ENCODE measurements around the gene MAGEA8.
"Not testable (repeated sequence)": the region's sequence is repeated elsewhere in the genome, so short reads cannot be mapped to it uniquely, and the experiment has no call there.

MAGEA8 gene, protein sequence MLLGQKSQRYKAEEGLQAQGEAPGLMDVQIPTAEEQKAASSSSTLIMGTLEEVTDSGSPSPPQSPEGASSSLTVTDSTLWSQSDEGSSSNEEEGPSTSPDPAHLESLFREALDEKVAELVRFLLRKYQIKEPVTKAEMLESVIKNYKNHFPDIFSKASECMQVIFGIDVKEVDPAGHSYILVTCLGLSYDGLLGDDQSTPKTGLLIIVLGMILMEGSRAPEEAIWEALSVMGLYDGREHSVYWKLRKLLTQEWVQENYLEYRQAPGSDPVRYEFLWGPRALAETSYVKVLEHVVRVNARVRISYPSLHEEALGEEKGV

DNA sequence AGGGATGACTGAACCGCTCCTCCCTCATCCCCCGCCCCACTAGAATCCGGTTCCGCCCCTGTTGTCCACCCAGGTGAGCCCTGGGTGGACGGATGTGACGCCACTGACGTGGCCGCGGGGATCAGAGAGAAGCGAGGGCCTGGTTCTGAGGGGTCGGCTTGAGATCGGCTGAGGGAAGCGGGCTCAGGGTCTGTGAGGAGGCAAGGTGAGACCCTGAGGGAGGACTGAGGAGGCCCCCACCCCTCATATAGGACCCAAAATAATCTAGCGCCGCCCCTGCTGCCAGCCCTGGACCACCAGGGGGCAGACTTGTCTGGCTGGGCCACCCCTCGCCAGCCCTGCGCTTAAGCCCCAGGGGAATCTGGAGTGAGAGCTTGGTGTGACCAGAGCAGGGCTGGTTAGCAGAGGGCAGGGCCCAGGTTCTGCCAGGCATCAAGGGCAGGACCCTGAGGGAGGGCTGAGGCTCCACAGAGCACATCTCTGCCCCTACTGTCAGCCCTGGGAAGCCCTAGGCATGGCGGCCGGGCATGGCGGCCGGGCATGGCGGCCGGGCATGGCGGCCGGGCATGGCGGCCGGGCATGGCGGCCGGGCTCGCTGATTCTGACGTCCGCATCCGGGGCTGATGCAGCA lies at the start of gene MAGEA8:
TSS of gene MAGEA8 (plus strand) at position 103 of the 631 bp plus-strand sequence. CDS start 3,090 bp downstream, outside the sequence.
- DNase-seq = no peak

DNA sequence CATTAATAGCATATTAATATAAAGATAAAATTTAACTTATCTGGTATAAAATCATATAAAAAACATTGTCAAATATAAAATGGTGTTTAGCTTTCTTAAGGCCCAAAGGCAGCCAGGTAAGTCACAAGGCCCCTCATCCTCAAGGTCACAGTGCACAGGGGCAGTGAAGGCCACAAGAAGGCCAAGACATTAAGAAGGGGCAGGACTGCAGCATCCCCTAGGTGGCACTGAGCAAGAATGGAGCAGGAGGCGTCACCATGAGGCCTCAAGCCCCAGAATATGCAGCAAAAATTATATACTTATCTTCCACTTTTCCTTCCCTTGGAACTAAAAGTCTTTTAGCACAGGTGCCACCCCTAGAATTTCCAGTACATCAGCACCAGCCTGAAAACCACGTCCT lies 49.5 kb upstream of the MAGEA8 start:
- DNase-seq = no peak

DNA sequence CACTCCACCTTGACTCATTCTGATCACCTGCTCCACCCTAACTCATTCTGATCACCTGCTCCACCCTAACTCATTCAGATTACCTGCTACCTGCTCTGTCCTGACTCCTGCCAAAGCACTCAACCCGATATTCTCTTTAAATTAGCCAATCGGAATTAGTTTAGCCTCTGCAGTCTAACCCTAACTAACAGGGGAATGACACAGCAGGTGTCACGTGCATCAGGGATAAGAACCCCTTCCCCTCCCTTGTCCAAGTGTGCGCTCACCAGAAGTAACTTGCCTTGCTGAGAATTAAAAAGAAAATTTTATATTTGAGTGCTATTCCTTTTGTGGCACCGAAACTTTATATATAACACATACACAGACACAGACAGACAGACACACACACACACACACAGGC lies 44.3 kb upstream of the MAGEA8 start:
- DNase-seq = not testable (repeated sequence)

DNA sequence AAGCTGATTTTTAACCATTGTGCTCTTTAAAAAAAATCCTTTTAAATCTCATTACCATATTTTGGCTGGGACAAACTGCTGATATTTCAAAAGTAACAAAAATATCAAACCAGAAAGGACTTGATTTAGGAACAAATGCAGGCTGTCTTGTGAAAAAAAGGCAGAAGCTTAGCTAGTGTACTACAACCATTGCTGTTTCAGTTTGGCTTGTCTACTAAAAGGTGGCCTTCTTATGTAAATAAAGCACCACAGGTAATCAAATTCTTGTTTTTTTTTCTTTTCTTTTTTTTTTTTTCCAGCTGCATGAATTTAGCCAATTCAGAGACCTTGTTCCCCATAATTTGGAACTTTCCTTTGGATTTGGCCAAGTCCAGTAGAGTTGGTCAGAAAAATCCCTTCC lies 43.8 kb upstream of the MAGEA8 start:
- no peak for DNase-seq

DNA sequence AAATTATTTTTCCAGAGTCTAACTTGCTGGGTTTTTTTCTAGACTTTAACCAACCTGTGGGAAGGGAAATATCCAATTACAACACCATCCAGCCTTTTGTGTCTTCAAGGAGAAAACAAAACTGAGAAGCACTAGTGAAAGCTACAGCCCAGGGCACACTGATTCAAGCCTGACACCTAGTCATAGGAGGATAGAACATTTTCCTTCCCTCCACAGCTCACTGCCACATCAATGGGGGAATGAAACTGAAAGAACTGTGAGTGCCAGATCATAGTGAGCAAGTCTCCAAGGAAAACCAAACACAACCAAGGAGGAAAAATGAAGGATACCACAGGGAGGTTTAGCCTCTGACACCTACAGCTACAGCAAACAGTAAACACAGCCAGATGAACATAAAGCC lies 43.3 kb upstream of the MAGEA8 start:
- DNase-seq = no peak

DNA sequence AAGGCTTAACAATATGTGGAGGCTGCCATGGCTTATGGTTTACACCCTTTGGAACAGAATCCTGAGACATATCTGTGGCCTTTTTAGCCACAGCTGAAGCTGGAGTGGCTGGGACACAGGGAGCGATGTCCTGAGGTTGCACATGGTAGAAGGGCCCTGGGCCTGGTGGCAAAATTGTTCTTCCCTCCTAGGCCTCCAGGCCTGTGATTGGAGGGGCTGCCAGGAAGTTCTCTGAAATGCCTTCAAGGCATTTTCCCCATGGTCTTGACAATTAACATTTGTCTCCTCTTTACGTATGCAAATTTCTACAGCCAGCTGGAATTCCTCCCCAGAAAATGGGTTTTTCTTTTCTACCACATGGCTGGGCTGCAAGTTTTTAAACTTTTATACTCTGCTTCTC lies 39.1 kb upstream of the MAGEA8 start:
- DNase-seq = no peak

DNA sequence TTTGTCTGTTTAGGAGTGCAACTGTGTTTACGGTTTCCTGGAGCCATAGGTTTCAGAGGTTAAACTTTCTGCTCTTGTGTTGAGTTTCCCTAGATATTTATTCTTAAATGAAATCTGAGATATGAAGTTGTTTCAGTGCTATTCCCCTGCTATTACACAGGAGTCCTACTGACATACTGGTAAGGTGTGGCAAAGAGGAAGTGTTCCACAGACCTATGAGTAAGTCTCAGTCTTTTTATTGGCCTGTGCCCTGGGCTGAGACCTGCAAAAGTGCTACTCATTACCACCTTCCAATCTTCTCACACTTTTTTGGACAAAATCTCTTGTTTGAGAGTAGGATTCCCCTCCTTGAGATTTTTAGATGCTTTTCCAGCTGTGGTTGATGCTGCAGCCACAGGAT lies 35.6 kb upstream of the MAGEA8 start:
- no peak for DNase-seq

DNA sequence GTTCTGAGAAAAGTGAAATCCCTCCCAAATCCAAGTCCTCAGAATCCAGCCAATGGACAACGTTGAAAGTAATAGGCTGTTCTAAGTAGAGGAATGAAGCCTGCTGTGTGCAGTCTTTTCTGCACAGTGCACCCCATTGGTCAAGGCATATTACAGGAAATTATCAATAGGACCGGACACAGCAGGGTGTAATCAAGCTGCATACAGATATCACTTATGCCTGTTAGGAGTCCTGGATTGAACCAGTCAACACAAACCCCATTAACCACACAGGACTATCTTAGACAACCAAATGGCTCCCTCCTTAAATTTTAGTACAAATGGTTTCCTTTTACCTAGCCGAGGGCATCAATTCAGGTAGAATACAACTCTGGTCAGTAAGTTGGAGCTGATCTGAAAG lies 34.2 kb upstream of the MAGEA8 start:
- no peak for DNase-seq

DNA sequence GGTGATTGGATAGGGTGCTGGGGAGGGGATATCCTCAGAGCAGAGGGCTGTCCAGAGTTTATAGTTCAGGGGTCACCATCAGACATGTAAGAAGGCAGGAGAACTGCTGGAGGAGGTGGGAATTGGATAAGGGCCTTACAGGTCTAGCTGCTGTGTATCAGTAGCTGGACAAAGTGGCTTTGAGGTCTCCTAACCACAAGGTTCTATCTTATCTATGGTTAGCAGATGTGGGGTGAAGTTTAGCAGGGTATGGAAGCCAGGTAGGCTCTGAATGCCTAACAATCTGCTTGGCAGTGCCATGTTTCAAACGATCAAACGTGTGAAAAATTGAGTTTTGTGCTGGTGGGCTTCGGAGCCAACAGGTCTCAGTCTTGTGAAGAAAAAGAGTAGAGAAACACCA lies 32.1 kb upstream of the MAGEA8 start:
- DNase-seq = no peak

DNA sequence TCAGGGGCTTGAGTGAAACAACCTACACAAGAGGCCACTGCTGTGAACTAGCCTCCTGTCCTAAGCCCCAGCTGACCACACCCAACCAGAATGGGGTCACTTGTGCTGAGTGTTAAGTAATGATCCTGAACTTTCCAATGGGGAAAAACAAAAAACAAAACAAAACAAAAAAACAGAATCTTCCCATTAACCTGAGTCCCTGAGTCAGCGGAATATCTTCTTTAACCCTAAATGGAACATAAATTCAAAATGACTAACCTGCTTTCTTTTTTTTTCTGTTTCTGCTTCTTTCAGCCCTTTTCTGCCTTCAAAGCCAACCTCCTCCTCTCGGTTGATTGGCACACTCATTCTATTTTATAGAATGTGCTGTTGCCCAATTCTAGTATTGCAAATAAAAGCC lies 31.2 kb upstream of the MAGEA8 start:
- DNase-seq = no peak

DNA sequence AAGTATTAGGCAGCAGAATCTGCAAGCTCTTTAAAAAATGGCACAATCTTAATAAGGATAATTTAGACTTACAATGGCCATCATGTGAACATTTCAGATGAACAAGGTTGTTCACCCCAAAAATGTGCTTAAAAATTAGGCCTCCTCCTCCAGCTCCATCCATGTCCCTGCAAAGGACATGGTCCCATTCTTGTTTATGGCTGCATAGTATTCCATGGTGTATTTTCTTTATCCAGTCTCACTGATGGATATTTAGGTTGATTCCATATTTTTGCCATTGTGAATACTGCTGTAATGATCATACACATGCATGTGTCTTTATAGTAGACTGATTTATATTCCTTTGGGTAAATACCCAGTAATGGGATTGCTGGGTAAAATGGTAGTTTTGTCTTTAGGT lies 29.1 kb upstream of the MAGEA8 start:
- DNase-seq = no peak

DNA sequence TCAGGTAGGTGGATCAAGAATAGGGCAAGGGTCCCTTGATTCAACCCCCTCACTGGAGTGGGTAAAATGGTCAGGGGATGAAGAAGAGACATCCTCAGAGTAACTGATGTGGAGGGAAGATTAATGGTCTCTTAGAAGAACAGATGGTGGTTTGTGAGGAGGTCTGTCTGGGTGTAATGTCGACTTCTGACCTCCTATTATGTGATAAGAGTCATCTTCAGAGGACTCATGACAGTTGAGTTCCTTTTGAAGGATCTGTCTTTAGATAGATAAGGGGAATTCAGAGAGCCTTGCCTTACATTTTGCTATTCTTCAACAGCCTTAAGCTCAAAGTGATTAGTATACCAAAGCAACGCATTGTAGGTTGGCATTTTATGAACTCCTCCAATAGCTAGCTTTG lies 27.1 kb upstream of the MAGEA8 start:
- no peak for DNase-seq

DNA sequence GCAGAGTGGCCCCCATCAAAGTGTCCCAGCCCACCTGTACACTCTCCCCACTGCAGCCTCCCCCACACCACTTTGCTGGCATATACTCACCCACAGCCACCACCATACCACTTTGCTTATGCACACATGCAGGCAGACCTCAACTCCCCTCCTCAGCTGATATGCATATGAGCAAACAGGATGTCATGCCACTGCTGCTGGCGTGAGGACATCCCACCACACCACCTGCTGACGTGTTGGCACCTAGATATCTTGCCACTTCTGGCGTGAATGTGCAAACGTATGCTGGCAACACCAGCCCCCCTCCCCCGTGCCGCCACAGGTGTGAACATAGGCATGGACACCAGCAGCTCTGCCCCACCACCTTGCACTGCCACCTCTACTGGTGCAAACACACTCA lies 22.4 kb upstream of the MAGEA8 start:
- DNase-seq = no peak

DNA sequence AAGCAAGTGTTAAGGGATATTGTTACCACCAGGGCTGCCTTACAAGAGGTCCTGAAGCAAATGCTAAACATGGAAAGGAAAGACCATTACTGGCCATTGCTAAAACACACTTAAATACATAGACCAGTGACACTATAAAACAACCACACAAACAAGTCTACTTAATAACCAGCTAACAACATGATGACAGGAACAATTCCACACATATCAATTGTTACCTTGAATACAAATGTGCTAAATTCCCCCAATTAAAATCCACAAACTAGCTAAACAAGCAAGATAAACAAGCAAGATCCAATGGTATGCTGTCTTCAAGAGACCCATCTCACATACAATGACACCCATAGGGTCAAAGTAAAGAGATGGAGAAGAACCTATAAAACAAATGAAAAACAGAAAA lies 20.5 kb upstream of the MAGEA8 start:
- no peak for DNase-seq

DNA sequence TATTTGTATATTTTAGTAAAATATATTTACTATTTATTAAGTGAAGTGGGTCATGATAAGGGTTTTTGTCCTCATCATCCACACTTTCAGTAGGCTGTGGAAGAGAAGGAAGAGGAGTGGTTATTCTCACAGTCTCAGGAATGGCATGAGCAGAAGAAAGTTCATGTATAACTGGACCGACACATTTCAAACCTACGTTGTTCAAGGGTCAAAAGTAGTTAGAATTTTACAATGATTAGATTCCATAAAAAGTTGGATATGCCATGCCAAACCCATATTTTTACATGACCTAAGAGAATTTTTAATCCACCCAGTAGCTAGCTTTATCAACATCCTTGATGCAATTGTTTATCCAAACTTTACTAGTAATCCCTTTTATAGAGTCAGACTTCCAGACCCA lies 15.6 kb upstream of the MAGEA8 start:
- no peak for DNase-seq

DNA sequence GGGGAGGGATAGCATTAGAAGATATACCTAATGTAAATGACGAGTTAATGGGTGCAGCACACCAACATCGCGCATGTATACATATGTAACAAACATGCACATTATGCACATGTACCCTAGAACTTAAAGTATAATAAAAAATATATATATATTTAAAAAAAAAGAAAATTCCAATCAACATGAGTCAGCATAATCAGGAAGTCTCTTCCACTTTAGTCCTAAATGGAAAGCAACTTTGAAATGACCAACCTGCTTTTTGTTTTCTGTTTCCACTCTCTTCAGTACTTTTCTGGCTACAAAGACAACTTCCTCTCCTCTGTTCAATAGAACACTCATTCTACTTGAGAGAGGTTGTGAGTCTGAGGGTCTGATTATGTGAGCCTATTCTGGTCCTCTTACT lies 13.5 kb upstream of the MAGEA8 start:
- no peak for DNase-seq

DNA sequence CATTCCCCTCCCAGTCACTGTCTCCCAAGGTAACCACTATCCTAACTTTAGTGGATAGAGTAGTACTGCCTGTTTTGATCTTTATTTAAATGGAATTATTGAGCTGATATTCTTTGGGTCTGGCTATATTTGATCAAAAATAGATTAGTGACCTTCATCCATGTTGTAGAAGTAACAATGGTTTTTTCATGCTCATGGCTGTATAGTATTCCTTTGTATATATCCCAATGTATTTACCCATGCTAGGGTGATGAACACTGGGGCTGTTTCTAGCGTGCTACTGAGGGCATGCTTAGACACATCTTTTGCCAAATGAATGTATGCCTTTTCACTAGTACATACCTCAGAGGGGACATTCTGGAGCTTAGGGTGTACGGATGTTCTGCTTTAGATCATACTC lies 10.1 kb upstream of the MAGEA8 start:
- no peak for DNase-seq

DNA sequence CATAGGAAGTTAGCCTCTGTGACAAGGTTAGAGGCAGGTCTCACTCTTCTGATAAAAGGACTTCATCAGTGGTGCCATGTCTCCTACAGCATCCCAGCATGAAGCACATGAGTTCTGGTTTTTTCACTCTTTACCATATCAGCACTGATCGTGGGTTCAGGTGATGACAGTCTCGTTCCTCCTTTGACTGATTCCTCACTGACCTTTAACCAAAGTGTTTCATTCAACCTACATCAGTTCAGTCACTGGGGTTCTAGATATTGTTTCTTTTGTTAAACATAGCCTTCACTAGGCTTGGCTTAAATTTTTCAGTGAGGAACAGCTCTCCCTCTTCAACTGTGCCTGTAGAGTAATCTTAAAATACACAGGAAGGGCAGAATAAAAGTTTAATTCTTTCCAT lies 9.6 kb upstream of the MAGEA8 start:
- DNase-seq = no peak

DNA sequence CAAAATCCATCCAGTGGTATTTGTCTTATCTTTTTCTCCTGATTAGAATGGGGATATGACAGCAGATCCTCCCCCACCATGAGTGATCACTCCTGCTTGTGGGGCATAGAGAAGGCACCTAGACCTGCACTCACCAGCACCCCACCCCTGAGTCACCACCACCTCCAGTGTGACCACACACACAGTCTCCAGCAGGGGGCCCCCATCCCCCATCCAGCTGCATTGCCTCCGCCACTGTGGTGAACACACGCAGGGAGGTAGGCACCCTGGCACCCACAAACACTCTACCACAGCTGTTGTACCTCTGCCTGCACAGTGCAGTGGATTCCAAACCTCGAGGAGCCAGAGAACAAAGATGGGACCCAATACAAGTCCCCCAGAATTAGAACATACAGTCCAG lies 9.0 kb upstream of the MAGEA8 start:
- no peak for DNase-seq

DNA sequence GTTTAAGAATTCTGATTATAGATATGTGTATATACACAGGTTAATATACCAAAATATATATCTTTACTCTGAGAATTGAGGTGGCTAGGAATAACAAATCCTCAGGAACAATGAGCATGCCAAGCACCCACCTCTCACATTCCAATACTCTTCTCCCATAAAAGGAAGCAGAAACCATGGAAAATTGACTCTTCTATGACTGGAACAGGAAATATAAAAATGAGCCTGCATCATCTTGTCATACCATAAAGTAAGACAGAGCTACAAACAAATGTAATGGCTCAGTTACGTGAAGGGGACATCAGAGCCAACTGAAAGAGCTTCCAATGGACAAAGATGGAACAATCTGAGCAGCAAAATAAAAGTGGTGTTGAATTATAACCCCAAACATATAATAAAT lies 3.8 kb upstream of the MAGEA8 start:
- DNase-seq = no peak

DNA sequence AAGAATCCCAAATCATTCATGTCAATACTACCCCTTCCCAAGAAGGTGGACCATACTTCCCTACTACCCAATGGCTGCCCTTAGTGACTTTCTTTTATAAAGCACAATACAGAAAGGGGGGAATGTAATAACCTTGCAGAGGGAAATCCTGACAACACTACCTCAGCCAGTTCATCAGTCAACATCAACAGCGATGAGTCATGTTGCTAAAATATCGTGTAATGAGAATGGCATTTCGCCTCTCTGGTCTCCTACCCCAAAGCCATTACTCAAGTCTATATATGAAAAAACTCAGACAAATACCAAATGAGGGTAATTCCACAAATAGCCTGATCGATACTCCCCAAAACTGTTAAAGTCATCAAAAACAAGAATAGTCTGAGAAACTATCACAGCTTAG lies 3.3 kb upstream of the MAGEA8 start:
- DNase-seq = no peak

DNA sequence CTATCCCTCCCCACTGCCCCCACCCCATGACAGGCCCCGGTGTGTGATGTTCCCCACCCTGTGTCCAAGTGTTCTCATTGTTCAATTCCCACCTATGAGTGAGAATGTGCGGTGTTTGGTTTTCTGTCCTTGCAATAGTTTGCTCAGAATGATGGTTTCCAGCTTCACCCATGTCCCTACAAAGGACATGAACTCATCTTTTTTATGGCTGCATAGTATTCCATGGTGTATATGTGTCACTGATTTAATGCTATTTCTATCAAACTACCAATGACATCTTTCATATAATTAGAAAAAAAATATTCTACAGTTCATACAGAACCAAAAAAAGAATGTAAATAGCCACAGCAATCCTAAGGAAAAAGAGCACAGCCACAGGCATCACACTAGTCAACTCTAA lies 9.8 kb downstream of the MAGEA8 start:
- not testable (repeated sequence) for DNase-seq

DNA sequence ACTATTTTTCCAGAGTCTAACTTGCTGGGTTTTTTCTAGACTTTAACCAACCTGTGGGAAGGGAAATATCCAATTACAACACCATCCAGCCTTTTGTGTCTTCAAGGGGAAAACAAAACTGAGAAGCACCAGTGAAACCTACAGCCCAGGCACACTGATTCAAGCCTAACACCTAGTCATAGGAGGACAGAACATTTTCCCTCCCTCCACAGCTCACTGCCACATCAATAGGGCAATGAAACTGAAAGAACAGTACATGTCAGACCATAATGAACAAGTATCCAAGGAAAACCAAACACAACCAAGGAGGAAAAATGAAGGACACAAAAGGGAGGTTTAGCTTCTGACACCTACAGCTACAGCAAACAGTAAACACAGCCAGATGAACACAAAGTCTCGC lies 17.6 kb downstream of the MAGEA8 start:
- DNase-seq = no peak

DNA sequence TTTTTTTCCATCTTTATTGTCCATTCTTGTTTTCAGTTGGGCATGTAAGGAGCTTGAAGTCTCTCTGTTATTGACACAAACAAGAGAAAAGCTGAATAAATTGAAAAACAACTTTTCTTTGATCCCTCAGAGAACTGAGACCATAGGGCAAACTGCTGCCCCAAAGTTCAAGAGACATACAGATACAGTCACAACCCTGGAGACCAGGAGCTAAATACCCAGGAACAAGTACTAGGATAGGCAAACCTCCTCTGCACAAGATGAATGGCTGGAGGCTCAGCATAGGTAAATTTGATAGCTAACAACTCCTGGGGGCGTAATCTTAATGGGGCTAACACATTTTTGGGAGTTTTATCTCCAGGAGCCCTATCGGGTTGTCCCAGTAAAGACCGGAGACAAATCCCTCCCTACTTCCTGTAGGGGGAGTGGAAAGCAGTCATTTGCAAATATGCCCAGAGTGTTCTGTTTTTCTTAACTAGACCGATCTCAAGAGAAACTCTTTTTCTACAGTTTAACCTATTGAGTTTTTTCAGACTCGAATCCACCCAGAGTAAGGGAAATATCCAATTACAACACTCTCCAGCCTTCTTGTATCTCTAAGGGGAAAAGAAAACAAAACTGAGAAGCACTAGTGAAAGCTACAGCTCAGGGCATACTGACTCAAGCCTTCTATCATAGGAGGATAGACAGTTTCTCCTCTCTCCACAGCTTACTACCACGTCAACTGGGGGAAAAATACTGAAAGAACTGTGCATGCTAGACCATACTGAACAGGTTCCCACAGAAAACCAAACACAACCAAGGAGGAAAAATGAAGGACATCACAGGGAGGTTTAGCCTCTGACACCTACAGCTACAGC lies 23.1 kb downstream of the MAGEA8 start:
- DNase-seq = no peak
